HEK293 (cell line): ENCODE results near the gene SEPTIN2.

Experiments used
- CTCF ChIA-PET: fragments of 350-600 bp; formaldehyde crosslinking; extraction: SDS; loops from one replicate; lab custom pipeline; 2021; ENCODE audit warnings: antibody characterized with exemption; lab: Yijun Ruan, JAX
- POLR2A ChIA-PET: fragments of 300-600 bp; formaldehyde crosslinking; extraction: SDS; loops from one replicate; lab custom pipeline; 2020; ENCODE audit warnings: antibody characterized with exemption, inconsistent platforms; lab: Yijun Ruan, JAX
- H3K27ac ChIP-seq: fragments of 200-500 bp; sonication (Bioruptor generic); 2 replicates; pipeline ENCODE4 v1.5.1; 2014; ENCODE audit warnings: low read depth, low read length, control low read depth, inconsistent platforms; ENCODE audit errors: extremely low read depth
- H3K36me3 ChIP-seq, 2 experiments: fragments of 200-500 bp in 1 of 2; sonication (Bioruptor generic) in 1 of 2; 1 replicate in 1 of 2; 2 replicates in 1 of 2; pipeline ENCODE4 v1.5.1; 2014 to 2017; ENCODE audit warnings: inconsistent platforms in 2 of 2, low read length in 2 of 2; ENCODE audit not compliant: control insufficient read depth in 2 of 2, insufficient read depth in 1 of 2
- H3K4me1 ChIP-seq: fragments of 200-500 bp; sonication (Bioruptor generic); 2 replicates; pipeline ENCODE4 v1.5.1; 2014; ENCODE audit warnings: mild to moderate bottlenecking, low read length, inconsistent platforms; ENCODE audit not compliant: control insufficient read depth, insufficient read depth
- H3K4me3 ChIP-seq: 2 replicates; pipeline ENCODE4 v1.5.1; 2011; ENCODE audit warnings: low read depth, mild to moderate bottlenecking, control low read depth, low read length, moderate library complexity
- H3K9me3 ChIP-seq: fragments of 200-500 bp; sonication (Bioruptor generic); 2 replicates; pipeline ENCODE4 v1.5.1; 2014; ENCODE audit warnings: low read depth, low read length, inconsistent platforms; ENCODE audit not compliant: control insufficient read depth, insufficient read depth
- GLIS2 ChIP-seq: fragments of 450-650 bp; formaldehyde crosslinking; IDR thresholded peaks from 2 replicates; pipeline ENCODE4 v1.5.1; 2016; ENCODE audit warnings: missing biosample characterization, missing genetic modification characterization
- KLF9 ChIP-seq: fragments of 450-650 bp; formaldehyde crosslinking; IDR thresholded peaks from 2 replicates; pipeline ENCODE4 v1.5.1; 2016; ENCODE audit warnings: missing biosample characterization, missing genetic modification characterization, low read depth
- ZBTB26 ChIP-seq: fragments of 450-650 bp; formaldehyde crosslinking; optimal IDR thresholded peaks from 2 replicates; pipeline ENCODE3; 2016; ENCODE audit warnings: missing biosample characterization, mild to moderate bottlenecking, missing genetic modification characterization
- ZFP3 ChIP-seq: fragments of 450-650 bp; formaldehyde crosslinking; IDR thresholded peaks from 2 replicates; pipeline ENCODE4 v1.5.1; 2016; ENCODE audit warnings: low read depth, missing biosample characterization, missing genetic modification characterization
- ZFP37 ChIP-seq: fragments of 450-650 bp; formaldehyde crosslinking; IDR thresholded peaks from 2 replicates; pipeline ENCODE4 v1.5.1; 2016; ENCODE audit warnings: missing biosample characterization, missing genetic modification characterization
- ZFP41 ChIP-seq: fragments of 450-650 bp; formaldehyde crosslinking; IDR thresholded peaks from 2 replicates; pipeline ENCODE4 v1.5.1; 2016; ENCODE audit warnings: missing biosample characterization, missing genetic modification characterization, borderline replicate concordance
- ZNF148 ChIP-seq: fragments of 450-650 bp; formaldehyde crosslinking; IDR thresholded peaks from 2 replicates; pipeline ENCODE4 v1.5.0; 2017; ENCODE audit warnings: missing biosample characterization, missing genetic modification characterization, borderline replicate concordance
- ZNF16 ChIP-seq: fragments of 450-650 bp; formaldehyde crosslinking; IDR thresholded peaks from 2 replicates; pipeline ENCODE4 v1.5.1; 2016; ENCODE audit warnings: low read depth, missing biosample characterization, missing genetic modification characterization
- ZNF24 ChIP-seq: fragments of 450-650 bp; formaldehyde crosslinking; IDR thresholded peaks from 2 replicates; pipeline ENCODE4 v1.5.1; 2016; ENCODE audit warnings: missing biosample characterization, missing genetic modification characterization
- ZNF292 ChIP-seq: fragments of 450-650 bp; formaldehyde crosslinking; IDR thresholded peaks from 2 replicates; pipeline ENCODE4 v1.5.1; 2016; ENCODE audit warnings: low read depth, missing biosample characterization, missing genetic modification characterization, borderline replicate concordance
- ZNF335 ChIP-seq: fragments of 450-650 bp; formaldehyde crosslinking; conservative IDR thresholded peaks from 2 replicates; pipeline ENCODE4 v1.5.1; 2016; ENCODE audit warnings: missing biosample characterization, missing genetic modification characterization
- ZNF354C ChIP-seq: fragments of 450-650 bp; formaldehyde crosslinking; IDR thresholded peaks from 2 replicates; pipeline ENCODE4 v1.5.1; 2016; ENCODE audit warnings: missing biosample characterization, missing genetic modification characterization, low read depth, borderline replicate concordance
- ZNF433 ChIP-seq: fragments of 450-650 bp; formaldehyde crosslinking; IDR thresholded peaks from 2 replicates; pipeline ENCODE4 v1.5.1; 2016; ENCODE audit warnings: missing biosample characterization, missing genetic modification characterization, low read depth
- ZNF513 ChIP-seq: fragments of 450-650 bp; IDR thresholded peaks from 2 replicates; pipeline ENCODE4 v1.5.1; 2018; ENCODE audit warnings: missing biosample characterization, missing genetic modification characterization
- ZNF521 ChIP-seq: fragments of 450-650 bp; formaldehyde crosslinking; IDR thresholded peaks from 2 replicates; pipeline ENCODE4 v1.5.1; 2017; ENCODE audit warnings: missing biosample characterization, mild to moderate bottlenecking, missing genetic modification characterization
- ZNF580 ChIP-seq: fragments of 450-650 bp; formaldehyde crosslinking; IDR thresholded peaks from 2 replicates; pipeline ENCODE4 v1.5.1; 2016; ENCODE audit warnings: missing biosample characterization, missing genetic modification characterization
- ZNF621 ChIP-seq: fragments of 450-650 bp; formaldehyde crosslinking; IDR thresholded peaks from 2 replicates; pipeline ENCODE4 v1.5.1; 2017; ENCODE audit warnings: missing biosample characterization, missing genetic modification characterization
- ZNF768 ChIP-seq: fragments of 450-650 bp; formaldehyde crosslinking; IDR thresholded peaks from 2 replicates; pipeline ENCODE4 v1.5.1; 2018; ENCODE audit warnings: missing biosample characterization, mild to moderate bottlenecking, missing genetic modification characterization
- ZNF837 ChIP-seq: fragments of 450-650 bp; formaldehyde crosslinking; IDR thresholded peaks from 2 replicates; pipeline ENCODE4 v1.5.1; 2016; ENCODE audit warnings: missing biosample characterization, missing genetic modification characterization
- ZNF843 ChIP-seq: fragments of 450-650 bp; formaldehyde crosslinking; IDR thresholded peaks from 2 replicates; pipeline ENCODE4 v1.5.1; 2016; ENCODE audit warnings: missing biosample characterization, missing genetic modification characterization

SEPTIN2 gene

GRCh38 chr2:241298673-241299072 is 17.1 kb upstream of the SEPTIN2 start (continued):
- TF ChIP-seq GLIS2, result no peak
- TF ChIP-seq, all 188 proteins: peak for 0

- Histone ChIP-seq H3K4me3 (no peak overlapping the region), H3K36me3 (peaks cover 6 to 9% of the 10 kb centered on the region in 2 experiments; a peak in 2 of 3 replicates), H3K4me1 (peaks cover 4% of the 10 kb centered on the region; the same call in 1 of the 2 replicates), H3K27ac (no peak overlapping the region), H3K9me3 (no peaks in the 10 kb centered on the region)
- ChIA-PET POLR2A (interaction anchor here (4.1 kb wide), 1 partner anchor 15 kb away, joined by 21 read pairs; the partner anchor contains the start of genes HDLBP and SEPTIN2), CTCF (interaction anchor here (1.0 kb wide), 1 partner anchor 12 kb away, joined by 4 read pairs; no protein-coding TSS in a partner anchor)
- no peak for TF ChIP-seq ZNF843 (tag by site-specific recombination)
- no peak for TF ChIP-seq ZFP37 (tag by site-specific recombination)
- no peak for TF ChIP-seq ZNF768
- TF ChIP-seq ZNF521 (tag by site-specific recombination), result no peak
These were observed 15.7 kb upstream of the SEPTIN2 start for GRCh38 chr2:241300000-241300399.

- TF ChIP-seq ZNF292 (tag by site-specific recombination) (no peak), ZFP41 (tag by site-specific recombination) (no peak), ZNF621 (tag by site-specific recombination) (no peak), ZNF513 (tag by site-specific recombination) (no peak), ZNF335 (tag by site-specific recombination) (no peak), ZNF148 (tag by site-specific recombination) (no peak), ZFP3 (tag by site-specific recombination) (no peak), KLF9 (no peak), ZNF580 (tag by site-specific recombination) (no peak), ZNF354C (tag by site-specific recombination) (no peak), ZNF433 (tag by site-specific recombination) (no peak), GLIS2 (no peak), ZNF521 (tag by site-specific recombination) (no peak), ZBTB26 (tag by site-specific recombination) (no peak), ZNF837 (tag by site-specific recombination) (no peak), ZNF843 (tag by site-specific recombination) (no peak), ZNF16 (tag by site-specific recombination) (no peak), ZNF24 (no peak)
- ChIA-PET CTCF (no interaction called here), POLR2A (interaction anchor here (1.1 to 4.1 kb wide), 2 partner anchors 8 to 13 kb away, joined by 3 to 21 read pairs; partner anchors contain the start of genes HDLBP and SEPTIN2)
- Histone ChIP-seq H3K4me3 (no peak overlapping the region), H3K4me1 (peaks cover 6% of the 10 kb centered on the region), H3K9me3 (no peaks in the 10 kb centered on the region), H3K27ac (no peak overlapping the region), H3K36me3 (peaks cover 4 to 6% of the 10 kb centered on the region in 2 experiments; a peak in 2 of 3 replicates)
These were observed 13.6 kb upstream of the SEPTIN2 start for GRCh38 chr2:241302083-241302482.
